Stomach (tissue), 19 donors: ENCODE measurements around the gene COL4A4. TPM values are rescaled to one million over a fixed set of nuclear protein-coding genes. Genes with fewer than 3 reads are reported as not detected.

Experiments used
- DNase-seq, 2 donors: peaks; one replicate each; pipeline versions ENCODE4 v3.0.0 to v3.0.0-alpha.2; 2013 to 2019
- H3K27ac ChIP-seq, 5 donors: fragments of 200-600 bp in 4 of 5; sonication (generic) in 4 of 5; one replicate each; pipeline ENCODE4 v1.5.1; 2013 to 2019; ENCODE audit warnings: mild to moderate bottlenecking in 1 of 5, moderate library complexity in 1 of 5
- H3K27me3 ChIP-seq, 3 donors: fragments of 200-600 bp; sonication (generic); one replicate each; pipeline ENCODE4 v1.5.1; 2017 to 2019; ENCODE audit warnings: mixed run types in 1 of 3
- H3K36me3 ChIP-seq, 4 donors: fragments of 200-600 bp; sonication (generic); 1 replicate in 3 of 4; 2 replicates in 1 of 4; pipeline ENCODE4 v1.5.1; 2016 to 2019
- H3K4me1 ChIP-seq, 4 donors: fragments of 200-600 bp; sonication (generic); one replicate each; pipeline ENCODE4 v1.5.1; 2016 to 2019
- H3K4me3 ChIP-seq, 4 donors: fragments of 200-600 bp; sonication (generic) in 3 of 4; one replicate each; pipeline ENCODE4 v1.5.1; 2016 to 2019; ENCODE audit warnings: mild to moderate bottlenecking in 1 of 4
- H3K9me3 ChIP-seq, 4 donors: fragments of 200-600 bp; sonication (generic); one replicate each; pipeline ENCODE4 v1.5.1; 2016 to 2019
- CTCF ChIP-seq, 7 experiments: fragments of 450-650 bp in 4 of 7; fragments of 200-600 bp in 3 of 7; sonication (generic) in 3 of 7; IDR thresholded peaks; one replicate each; pipeline ENCODE4 v1.5.1; 2016 to 2019; ENCODE audit warnings: antibody characterized with exemption in 7 of 7, control low read depth in 2 of 7, mild to moderate bottlenecking in 1 of 7
- EP300 ChIP-seq: sonication (generic); formaldehyde crosslinking; IDR thresholded peaks from one replicate; pipeline ENCODE4 v1.6.1; 2017; ENCODE audit warnings: antibody characterized with exemption
- POLR2A ChIP-seq, 4 donors: fragments of 450-650 bp; IDR thresholded peaks; one replicate each; pipeline ENCODE4 v1.6.1; 2016; ENCODE audit warnings: antibody characterized with exemption in 4 of 4, control low read depth in 2 of 4, mild to moderate bottlenecking in 1 of 4, moderate library complexity in 1 of 4
- POLR2AphosphoS5 ChIP-seq, 3 donors: sonication (generic); formaldehyde crosslinking; IDR thresholded peaks; one replicate each; pipeline ENCODE4 v1.6.1; 2016; ENCODE audit warnings: antibody characterized with exemption in 3 of 3
- WGBS, 5 donors: extraction: QIAGEN DNeasy Blood & Tissue Kit in 3 of 5; methylation state at CpG; one replicate each; pipeline versions ENCODE4 v1.1.5 to v1.1.7; 2013 to 2018; 5-methylcytosine and 5-hydroxymethylcytosine counted together
- intact Hi-C: fragments of 100-400 bp; cut with DNase I; formaldehyde crosslinking; loops from one replicate; pipeline ENCODE4 v1.15.1; 2023; ENCODE audit warnings: low total_unique reads
- long read RNA-seq, 10 donors: transcript quantifications; one replicate each; lab custom pipeline, GENCODE V29; 2026
- polyA plus RNA-seq, 3 donors: library from polyadenylated mRNA; stranded (reverse); fragments of 200-250 nt; gene quantifications; one replicate each; pipeline ENCODE4 v1.2.3, GENCODE V29; 2013
- total RNA-seq, 5 donors: library from RNA; depleted of rRNA; stranded (reverse); fragments of >200 nt; gene quantifications; one replicate each; pipeline versions ENCODE4 v1.1.0 to v1.2.3, GENCODE V29; 2014 to 2016
- donor health status: healthy with polysubstance abuse.
- donor health status: Bipolar disorder and iron deficiency.
- donor health status: healthy.

The COL4A4 gene
- total RNA-seq (1 to 10 TPM in 3 of 5 donors, under 1 TPM in 1, not detected in 1; 0.55 to 7.6 (median 2.7) TPM), polyA plus RNA-seq (under 1 TPM; 0.15 to 0.50 (median 0.44) TPM)
- long read RNA-seq, donor 1: 0 reads
- long read RNA-seq, donor 2: 0 reads
- long read RNA-seq, donor 3: 0 reads
- long read RNA-seq, donor 4: 0 reads
- long read RNA-seq, donor 5: 0 reads
- long read RNA-seq, donor 6: 0 reads
- long read RNA-seq, donor 7: 0 reads
- long read RNA-seq, donor 8: 0 reads
- long read RNA-seq, donor 9: 0 reads
- long read RNA-seq, donor 10: 0 reads

GRCh38 chr2:227163998-227164762 is at the start of gene COL4A4, which contains the start of gene COL4A3:
TSS of gene COL4A4 (minus strand) at chr2:227164205. CDS start at chr2:227147483, 16,722 bp downstream.
TSS of gene COL4A3 (plus strand) at chr2:227164624. CDS start at chr2:227164727, 103 bp downstream.
- 0 to 2% (median 1%) methylated on average over 30 to 77 of the region's 77 CpGs for WGBS, 5 donors
- DNase-seq: peak; percentile 58 to 67
- TF ChIP-seq POLR2AphosphoS5 (IDR thresholded peaks at IDR 0.05) (peak in 1 of 3 donors; percentile 41), EP300 (no peak), CTCF (IDR thresholded peaks at IDR 0.05) (no peak), POLR2A (IDR thresholded peaks at IDR 0.05) (no peak)
- Histone ChIP-seq H3K27ac (peak within 1 kb of the TSS; percentile 29 to 63 (median 51)), H3K27me3 (peaks cover 0 to 33% (median 22%) of the 10 kb centered on the region in 3 donors), H3K36me3 (no peaks in the 10 kb centered on the region), H3K4me1 (peaks cover 8 to 24% (median 21%) of the 10 kb centered on the region in 4 donors), H3K4me3 (peak within 1 kb of the TSS; percentile 52 to 70 (median 65)), H3K9me3 (peaks cover 0 to 9% (median 5%) of the 10 kb centered on the region in 4 donors)
- intact Hi-C loops: no loop called here

- no peak for DNase-seq
- no peaks in the 10 kb centered on the region for H3K36me3 ChIP-seq
- intact Hi-C loops: no loop called here
- no peaks in the 10 kb centered on the region for H3K9me3 ChIP-seq
- no peak overlapping the region for H3K4me3 ChIP-seq
- H3K4me1 ChIP-seq: no peaks in the 10 kb centered on the region
- 76 to 94% (median 78%) methylated on average over 2 of the region's 2 CpGs for WGBS, 5 donors
- TF ChIP-seq EP300: no peak
- TF ChIP-seq POLR2A (IDR thresholded peaks at IDR 0.05): no peak
- TF ChIP-seq POLR2AphosphoS5 (IDR thresholded peaks at IDR 0.05): no peak
- TF ChIP-seq CTCF (IDR thresholded peaks at IDR 0.05): no peak
- no peak overlapping the region for H3K27ac ChIP-seq
- H3K27me3 ChIP-seq: no peaks in the 10 kb centered on the region
Observed at GRCh38 chr2:227207573-227207972, 43.6 kb upstream of the COL4A4 start.

- Histone ChIP-seq H3K4me1 (no peaks in the 10 kb centered on the region), H3K36me3 (no peaks in the 10 kb centered on the region), H3K27me3 (no peaks in the 10 kb centered on the region), H3K4me3 (no peak overlapping the region), H3K9me3 (no peaks in the 10 kb centered on the region), H3K27ac (no peak overlapping the region)
- WGBS, 5 donors: 87 to 93% (median 92%) methylated on average over 9 of the region's 9 CpGs
- intact Hi-C loops: no loop called here
- DNase-seq: no peak
- TF ChIP-seq CTCF (IDR thresholded peaks at IDR 0.05): no peak
- no peak for TF ChIP-seq POLR2AphosphoS5 (IDR thresholded peaks at IDR 0.05)
- no peak for TF ChIP-seq POLR2A (IDR thresholded peaks at IDR 0.05)
- TF ChIP-seq EP300: no peak
Observed at GRCh38 chr2:227206406-227206805, 42.4 kb upstream of the COL4A4 start.

GRCh38 chr2:227205701-227206100 is 41.7 kb upstream of the COL4A4 start:
- TF ChIP-seq EP300 (no peak), CTCF (IDR thresholded peaks at IDR 0.05) (no peak), POLR2AphosphoS5 (IDR thresholded peaks at IDR 0.05) (no peak), POLR2A (IDR thresholded peaks at IDR 0.05) (no peak)
- H3K9me3 ChIP-seq: no peaks in the 10 kb centered on the region
- H3K36me3 ChIP-seq: no peaks in the 10 kb centered on the region
- no peaks in the 10 kb centered on the region for H3K4me1 ChIP-seq
- no peak overlapping the region for H3K27ac ChIP-seq
- H3K27me3 ChIP-seq: no peaks in the 10 kb centered on the region
- no peak overlapping the region for H3K4me3 ChIP-seq
- DNase-seq: no peak
- intact Hi-C loops: no loop called here
- 64 to 87% (median 82%) methylated on average over 3 to 4 of the region's 4 CpGs for WGBS, 5 donors
